ENCODE data around the gene CWC22. TPM values are rescaled to one million over a fixed set of nuclear protein-coding genes. Genes with fewer than 3 reads are reported as not detected.

The CWC22 gene
- polyA plus RNA-seq, 1 of the 3 experiments (the other 2 are of a cell fraction), result 2.7 TPM

DNA sequence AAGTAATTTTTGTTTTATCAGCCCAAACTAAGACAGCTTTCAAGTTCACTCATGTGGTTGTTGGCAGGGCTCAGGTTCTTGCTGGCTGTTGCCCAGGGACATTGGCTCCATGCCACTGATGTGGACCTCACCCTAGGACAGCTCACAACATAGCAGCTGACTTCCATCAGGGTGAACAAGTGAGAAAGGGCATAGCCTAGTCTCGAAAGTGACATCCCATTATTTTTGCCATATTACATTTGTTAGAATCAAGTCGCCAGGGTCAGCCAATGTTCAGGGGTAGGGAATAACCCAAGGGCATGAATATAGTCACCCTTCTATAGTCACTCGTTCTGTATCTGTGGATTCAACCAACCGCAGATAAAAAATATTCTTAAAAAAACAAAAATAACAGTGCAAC, 10.7 kb upstream of the CWC22 start (continued):
- no peak for TF ChIP-seq FOSL2 (IDR thresholded peaks at IDR 0.05; ENCODE audit: borderline replicate concordance, low read depth)
- no peak for TF ChIP-seq RXRA (IDR thresholded peaks at IDR 0.05; ENCODE audit: borderline replicate concordance, low read depth)
- peak; percentile 49; the same call in 1 of the 2 replicates for TF ChIP-seq TCF12 (IDR thresholded peaks at IDR 0.05)

GRCh38 chr2:180016937-180017336, 9.8 kb upstream of the CWC22 start:
- no peaks in the 10 kb centered on the region for H4K20me1 ChIP-seq (ENCODE audit: insufficient read depth)
- peak overlapping the region; percentile 43 to 86; a peak in 3 of 4 replicates for H3K27ac ChIP-seq (ENCODE audit: low read depth in 2 of 2, low read length in 1 of 2)
- H3K79me2 ChIP-seq (ENCODE audit: insufficient read depth), result no peaks in the 10 kb centered on the region
- DNase-seq, result no peak
- H3K4me1 ChIP-seq (ENCODE audit: control insufficient read depth in 1 of 2, insufficient read depth in 2 of 2, low read depth in 1 of 2, low read length in 1 of 2), result peaks cover 2 to 20% of the 10 kb centered on the region in 2 experiments; a peak in 2 of 4 replicates
- H3K27me3 ChIP-seq (ENCODE audit: insufficient read depth), result no peaks in the 10 kb centered on the region
- H3K4me2 ChIP-seq, result peak overlapping the region; percentile 63
- no peak overlapping the region for H3K4me3 ChIP-seq (ENCODE audit: low read depth in 2 of 2, low read length in 1 of 2)
- peaks cover 5% of the 10 kb centered on the region for H3F3A ChIP-seq (replicated peaks; ENCODE audit: insufficient read depth)
- WGBS (ENCODE audit: low lambda C conversion rate), result 67% methylated on average over 2 of the region's 2 CpGs
- H2AFZ ChIP-seq (ENCODE audit: low read depth), result peak overlapping the region; percentile 60; the same call in 1 of the 2 replicates
- peak overlapping the region; percentile 33; the same call in 1 of the 2 replicates for H3K9ac ChIP-seq
- no peak for TF ChIP-seq JUND (IDR thresholded peaks at IDR 0.05)
- TF ChIP-seq GATA2 (CRISPR knock-in tag; IDR thresholded peaks at IDR 0.05), result no peak
- TF ChIP-seq FOXJ3 (CRISPR knock-in tag; IDR thresholded peaks at IDR 0.05), result no peak
- no peak for TF ChIP-seq MEF2A (IDR thresholded peaks at IDR 0.05; ENCODE audit: borderline replicate concordance, low read depth)
- no peak for TF ChIP-seq SIN3A (IDR thresholded peaks at IDR 0.05; ENCODE audit: borderline replicate concordance, low read depth, low read length)
- TF ChIP-seq, protein P1, sequence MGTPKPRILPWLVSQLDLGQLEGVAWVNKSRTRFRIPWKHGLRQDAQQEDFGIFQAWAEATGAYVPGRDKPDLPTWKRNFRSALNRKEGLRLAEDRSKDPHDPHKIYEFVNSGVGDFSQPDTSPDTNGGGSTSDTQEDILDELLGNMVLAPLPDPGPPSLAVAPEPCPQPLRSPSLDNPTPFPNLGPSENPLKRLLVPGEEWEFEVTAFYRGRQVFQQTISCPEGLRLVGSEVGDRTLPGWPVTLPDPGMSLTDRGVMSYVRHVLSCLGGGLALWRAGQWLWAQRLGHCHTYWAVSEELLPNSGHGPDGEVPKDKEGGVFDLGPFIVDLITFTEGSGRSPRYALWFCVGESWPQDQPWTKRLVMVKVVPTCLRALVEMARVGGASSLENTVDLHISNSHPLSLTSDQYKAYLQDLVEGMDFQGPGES (IDR thresholded peaks at IDR 0.05; ENCODE audit: low read depth, low read length), result no peak
- no peak for TF ChIP-seq CTCF (IDR thresholded peaks at IDR 0.05)
- TF ChIP-seq GABPA (IDR thresholded peaks at IDR 0.05; ENCODE audit: low read depth), result no peak
- TF ChIP-seq SMC3 (IDR thresholded peaks at IDR 0.05; ENCODE audit: low read depth, low read length), result no peak
- TF ChIP-seq USF2 (IDR thresholded peaks at IDR 0.05; ENCODE audit: borderline replicate concordance, low read depth, low read length), result no peak
- no peak for TF ChIP-seq ELF1 (IDR thresholded peaks at IDR 0.05)
- no peak for TF ChIP-seq CHD2 (IDR thresholded peaks at IDR 0.05; ENCODE audit: low read length, partially characterized antibody)
- TF ChIP-seq NFIC (IDR thresholded peaks at IDR 0.05; ENCODE audit: borderline replicate concordance), result no peak
- no peak for TF ChIP-seq RFX5 (IDR thresholded peaks at IDR 0.05; ENCODE audit: low read length)
- no peak for TF ChIP-seq MAX (IDR thresholded peaks at IDR 0.05; ENCODE audit: low read depth)
- no peak for TF ChIP-seq RXRA (IDR thresholded peaks at IDR 0.05; ENCODE audit: borderline replicate concordance, low read depth)
- H3K36me3 ChIP-seq (replicated peaks in 1 of 2; ENCODE audit: control insufficient read depth in 1 of 2, insufficient read depth in 2 of 2, low read length in 1 of 2), result no peaks in the 10 kb centered on the region
- no peaks in the 10 kb centered on the region for H3K9me3 ChIP-seq
- ChIA-PET CTCF (no interaction called here), POLR2A (no interaction called here)
- no peaks in the 10 kb centered on the region for H3K9me2 ChIP-seq
